GM19395 (cell line): ENCODE results near the gene PQBP1.

ENCODE experiments used
- ATAC-seq: cut with Tn5 transposase; IDR thresholded peaks from one replicate; pipeline ENCODE4 v1.9.1; 2021; ENCODE audit warnings: mild to moderate bottlenecking, moderate library complexity; ENCODE audit not compliant: unreplicated experiment

Gene PQBP1

GRCh38 chrX:48901069-48901468 is 3.3 kb downstream of the PQBP1 start:
- ATAC-seq, result no peak

GRCh38 chrX:48902135-48902534 is 4.4 kb downstream of the PQBP1 start:
- no peak for ATAC-seq

GRCh38 chrX:48902776-48903175 is 5.0 kb downstream of the PQBP1 start:
- ATAC-seq, result no peak

- no peak for ATAC-seq
These were observed 5.6 kb downstream of the PQBP1 start for GRCh38 chrX:48903290-48903689.

GRCh38 chrX:48904180-48904579 is 6.5 kb downstream of the PQBP1 start:
- ATAC-seq, result no peak

GRCh38 chrX:48904626-48905025 is 6.9 kb downstream of the PQBP1 start:
- no peak for ATAC-seq

GRCh38 chrX:48905090-48905790 is 7.5 kb downstream of the PQBP1 start:
- ATAC-seq, result no peak

GRCh38 chrX:48908600-48908999 is 10.9 kb downstream of the PQBP1 start:
- ATAC-seq, result no peak

GRCh38 chrX:48909703-48910294 is 12.1 kb downstream of the PQBP1 start:
- no peak for ATAC-seq

GRCh38 chrX:48910926-48911411 is 13.2 kb downstream of the PQBP1 start:
- ATAC-seq, result peak; percentile 33

GRCh38 chrX:48911412-48912182 is 13.9 kb downstream of the PQBP1 start, which contains the start of gene SLC35A2:
Gene SLC35A2, minus strand, starts transcription at chrX:48911646. Its CDS starts 10 bp downstream, at chrX:48911636.
- ATAC-seq, result peak; percentile 67

GRCh38 chrX:48913605-48914366 is 16.1 kb downstream of the PQBP1 start:
- ATAC-seq, result no peak

GRCh38 chrX:48914593-48915493 is 17.1 kb downstream of the PQBP1 start:
- no peak for ATAC-seq

GRCh38 chrX:48917139-48918001 is 19.6 kb downstream of the PQBP1 start:
- peak; percentile 57 for ATAC-seq

GRCh38 chrX:48918301-48918642 is 20.5 kb downstream of the PQBP1 start:
- ATAC-seq, result no peak

- peak; percentile 70 for ATAC-seq
These were observed 21.1 kb downstream of the PQBP1 start, which contains the start of gene PIM2 for GRCh38 chrX:48918643-48919340. Gene PIM2, minus strand, starts transcription at chrX:48919024. Its CDS starts 190 bp downstream, at chrX:48918834.

- ATAC-seq, result no peak
These were observed 21.7 kb downstream of the PQBP1 start for GRCh38 chrX:48919360-48919841.
